H54 (cell line): ENCODE measurements around the gene RNF181.

Experiments used
- DNase-seq: peaks from one replicate; pipeline ENCODE4 v3.0.0; 2011; ENCODE audit warnings: low spot score, mixed read lengths; ENCODE audit not compliant: insufficient read length
- FAIRE-seq: peaks from 3 replicates; lab custom pipeline; 2011; peaks lifted over from hg19 to GRCh38; lab: Jason Lieb, UNC
- POLR2A ChIP-seq: IDR thresholded peaks from 2 replicates; pipeline ENCODE4 v1.6.1; 2011; ENCODE audit warnings: low read depth, mild to moderate bottlenecking, low read length

Gene RNF181

GRCh38 chr2:85595301-85596025, at the start of gene RNF181:
RNF181 (plus strand) TSS chr2:85595745; CDS start chr2:85595764, 19 bp downstream.
- FAIRE-seq, result peak; percentile 41
- peak; percentile 73 for TF ChIP-seq POLR2A
- peak; percentile 95 for DNase-seq

- FAIRE-seq (no peak), DNase-seq (no peak)
- TF ChIP-seq POLR2A, result no peak
Measured at GRCh38 chr2:85545780-85546240, 49.7 kb upstream of the RNF181 start.

GRCh38 chr2:85547089-85547858, 48.3 kb upstream of the RNF181 start:
- FAIRE-seq (no peak), DNase-seq (no peak)
- TF ChIP-seq POLR2A, result no peak

GRCh38 chr2:85547859-85548607, 47.5 kb upstream of the RNF181 start:
- DNase-seq (no peak), FAIRE-seq (no peak)
- TF ChIP-seq POLR2A, result no peak

GRCh38 chr2:85548608-85548900, 47.0 kb upstream of the RNF181 start:
- FAIRE-seq, result no peak
- no peak for TF ChIP-seq POLR2A
- DNase-seq, result no peak

- DNase-seq (no peak), FAIRE-seq (no peak)
- TF ChIP-seq POLR2A, result no peak
Measured at GRCh38 chr2:85549095-85549494, 46.5 kb upstream of the RNF181 start.

- no peak for DNase-seq
- no peak for TF ChIP-seq POLR2A
- peak; percentile 70 for FAIRE-seq
Measured at GRCh38 chr2:85549826-85550225, 45.7 kb upstream of the RNF181 start.

- no peak for FAIRE-seq
- DNase-seq, result no peak
- TF ChIP-seq POLR2A, result no peak
Measured at GRCh38 chr2:85550486-85550885, 45.1 kb upstream of the RNF181 start.

- TF ChIP-seq POLR2A, result no peak
- no peak for DNase-seq
- FAIRE-seq, result peak; percentile 71
Measured at GRCh38 chr2:85551698-85552678, 43.6 kb upstream of the RNF181 start.

GRCh38 chr2:85553184-85553583, 42.4 kb upstream of the RNF181 start:
- TF ChIP-seq POLR2A, result no peak
- DNase-seq (no peak), FAIRE-seq (no peak)

GRCh38 chr2:85554980-85555612, 40.4 kb upstream of the RNF181 start:
- no peak for TF ChIP-seq POLR2A
- FAIRE-seq, result no peak
- no peak for DNase-seq

GRCh38 chr2:85557130-85557529, 38.4 kb upstream of the RNF181 start:
- FAIRE-seq, result no peak
- TF ChIP-seq POLR2A, result no peak

More at GRCh38 chr2:85557130-85557529, 38.4 kb upstream of the RNF181 start:
- no peak for DNase-seq
